ENCODE data around the gene DLAT. TPM values are rescaled to one million over a fixed set of nuclear protein-coding genes. Genes with fewer than 3 reads are reported as not detected.

The DLAT gene
- total RNA-seq (100 to 1,000 TPM in 2 of 4 donors, 10 to 100 TPM in 2; 91.4 to 117 (median 102) TPM), polyA plus RNA-seq (53.7 TPM)
- long read RNA-seq, donor 1, full-length matches to known transcripts, result 295 of 326 reads
- long read RNA-seq, donor 1, partial matches to known transcripts, result 22 of 326 reads
- long read RNA-seq, donor 1, other reads (novel, unspliced or antisense), result 9 of 326 reads
- long read RNA-seq, donor 2, full-length matches to known transcripts, result 84 of 95 reads
- long read RNA-seq, donor 2, partial matches to known transcripts, result 5 of 95 reads
- long read RNA-seq, donor 2, other reads (novel, unspliced or antisense), result 6 of 95 reads
- long read RNA-seq, donor 3, full-length matches to known transcripts, result 332 of 419 reads
- long read RNA-seq, donor 3, partial matches to known transcripts, result 55 of 419 reads
- long read RNA-seq, donor 3, other reads (novel, unspliced or antisense), result 32 of 419 reads
- long read RNA-seq, donor 4, full-length matches to known transcripts, result 113 of 122 reads
- long read RNA-seq, donor 4, partial matches to known transcripts, result 3 of 122 reads
- long read RNA-seq, donor 4, other reads (novel, unspliced or antisense), result 6 of 122 reads

GRCh38 chr11:112024773-112025678, at the start of gene DLAT:
Gene DLAT, plus strand, starts transcription at chr11:112025408. Its CDS starts 65 bp downstream, at chr11:112025473.
- peak within 1 kb of the TSS; percentile 83 for H3K4me3 ChIP-seq (ENCODE audit: low read length)
- peaks cover 2% of the 10 kb centered on the region for H3K4me1 ChIP-seq (ENCODE audit: control insufficient read depth, insufficient read depth, low read length)
- DNase-seq (peak; percentile 92 to 96 (median 95)), ATAC-seq (peak; percentile 93 to 95)
- WGBS, result under 1% methylated on average over 71 of the region's 71 CpGs
- no peaks in the 10 kb centered on the region for H3K27me3 ChIP-seq (ENCODE audit: control insufficient read depth, insufficient read depth)
- no peaks in the 10 kb centered on the region for H3K9me3 ChIP-seq (ENCODE audit: control insufficient read depth, low read length)
- H3K27ac ChIP-seq (ENCODE audit: low read length), result peak within 1 kb of the TSS; percentile 96
- intact Hi-C loops (cut with DNase I), result no loop called here

DNA sequence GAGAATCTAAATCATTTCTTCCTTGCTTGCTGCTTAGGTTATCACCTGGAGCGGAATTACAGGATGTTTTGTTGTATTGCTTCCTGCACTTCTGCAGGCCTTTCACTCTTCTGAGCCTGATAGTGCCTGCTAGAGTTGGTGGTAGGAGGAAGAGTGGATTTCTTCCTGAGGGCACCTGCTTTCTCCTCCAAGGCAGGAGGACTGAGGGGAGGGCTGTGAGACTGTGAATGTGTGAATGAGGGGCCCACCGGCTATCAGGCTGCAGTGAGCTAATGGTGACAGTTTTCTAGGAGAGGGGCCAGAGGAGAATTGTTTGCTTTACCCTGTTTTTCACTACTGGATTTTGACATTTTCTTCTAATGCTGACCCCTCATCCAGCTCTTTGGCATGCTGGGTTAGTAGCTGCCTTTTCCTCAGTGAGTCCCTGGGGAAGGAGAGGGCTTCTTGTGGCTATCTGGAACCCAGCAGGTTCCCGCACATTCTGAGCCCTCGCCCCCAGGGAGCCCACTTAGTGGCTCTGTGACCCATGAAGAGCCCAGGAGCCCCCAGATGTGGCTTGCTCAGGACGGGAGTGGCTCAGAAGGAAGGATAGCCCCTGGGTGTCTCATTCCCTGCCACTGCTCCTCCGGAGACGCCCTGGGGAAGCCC, 49.0 kb upstream of the DLAT start:
- DNase-seq, result peak in 1 of 3 donors; percentile 68
- Histone ChIP-seq H3K4me3 (ENCODE audit: low read length) (no peak overlapping the region), H3K9me3 (ENCODE audit: control insufficient read depth, low read length) (no peaks in the 10 kb centered on the region), H3K27me3 (ENCODE audit: control insufficient read depth, insufficient read depth) (no peaks in the 10 kb centered on the region), H3K27ac (ENCODE audit: low read length) (peak overlapping the region; percentile 91), H3K4me1 (ENCODE audit: control insufficient read depth, insufficient read depth, low read length) (peaks cover 7% of the 10 kb centered on the region)
- WGBS, result 46% methylated on average over 7 of the region's 7 CpGs
- intact Hi-C loops (cut with DNase I), result loop anchor here (5.0 kb wide), 3 partner anchors 34 to 99 kb away; partner anchors contain the start of genes DIXDC1 (in 2 of the 4), CFAP68 (in 1 of the 4) and FDXACB1 (in 1 of the 4)
- ATAC-seq, result peak in 1 of 2 donors; percentile 15

DNA sequence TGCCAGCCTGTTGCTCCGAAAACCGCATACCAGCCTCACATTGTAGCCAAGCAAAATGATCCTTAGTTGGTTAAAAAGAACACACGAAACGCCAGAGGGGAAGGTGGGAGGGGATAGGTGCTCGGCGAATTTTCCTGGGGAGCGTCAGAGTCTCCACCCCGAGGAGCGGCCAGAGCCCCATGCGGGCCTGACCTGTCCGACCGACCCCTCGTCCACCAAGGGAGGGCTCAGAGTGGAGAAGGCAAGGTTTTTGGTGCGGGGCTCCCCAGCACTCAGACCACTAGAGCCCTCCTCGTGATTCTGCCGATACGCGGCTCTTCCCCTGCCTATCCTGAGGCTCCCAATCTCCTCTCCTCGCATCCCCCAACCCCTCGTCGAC, 48.5 kb upstream of the DLAT start:
- Histone ChIP-seq H3K9me3 (ENCODE audit: control insufficient read depth, low read length) (no peaks in the 10 kb centered on the region), H3K4me1 (ENCODE audit: control insufficient read depth, insufficient read depth, low read length) (peaks cover 7% of the 10 kb centered on the region), H3K27me3 (ENCODE audit: control insufficient read depth, insufficient read depth) (no peaks in the 10 kb centered on the region), H3K4me3 (ENCODE audit: low read length) (peak overlapping the region; percentile 43), H3K27ac (ENCODE audit: low read length) (peak overlapping the region; percentile 91)
- intact Hi-C loops (cut with DNase I), result loop anchor here (5.0 kb wide), 3 partner anchors 34 to 99 kb away; partner anchors contain the start of genes DIXDC1 (in 2 of the 4), CFAP68 (in 1 of the 4) and FDXACB1 (in 1 of the 4)
- ATAC-seq, result peak; percentile 43 to 53
- peak; percentile 26 to 54 (median 47) for DNase-seq
- 12% methylated on average over 21 of the region's 21 CpGs for WGBS

GRCh38 chr11:111977146-111978027, 47.8 kb upstream of the DLAT start:
- peak; percentile 82 to 86 for ATAC-seq

GRCh38 chr11:111978028-111978771, 47.0 kb upstream of the DLAT start:
- Histone ChIP-seq H3K4me3 (ENCODE audit: low read length) (peak overlapping the region; percentile 43), H3K27me3 (ENCODE audit: control insufficient read depth, insufficient read depth) (no peaks in the 10 kb centered on the region), H3K9me3 (ENCODE audit: control insufficient read depth, low read length) (no peaks in the 10 kb centered on the region), H3K4me1 (ENCODE audit: control insufficient read depth, insufficient read depth, low read length) (peaks cover 7% of the 10 kb centered on the region), H3K27ac (ENCODE audit: low read length) (peak overlapping the region; percentile 40)
- WGBS, result 9% methylated on average over 8 of the region's 8 CpGs
- intact Hi-C loops (cut with DNase I), result loop anchor here (5.0 kb wide), 3 partner anchors 36 to 101 kb away; partner anchors contain the start of genes DIXDC1 (in 2 of the 4), CFAP68 (in 1 of the 4) and FDXACB1 (in 1 of the 4)
- ATAC-seq (peak; percentile 73 to 76), DNase-seq (peak; percentile 69 to 87 (median 76))

More at GRCh38 chr11:111977146-111978027, 47.8 kb upstream of the DLAT start:
- H3K4me3 ChIP-seq (ENCODE audit: low read length), result peak overlapping the region; percentile 43
- peak overlapping the region; percentile 40 for H3K27ac ChIP-seq (ENCODE audit: low read length)
- no peaks in the 10 kb centered on the region for H3K27me3 ChIP-seq (ENCODE audit: control insufficient read depth, insufficient read depth)
- peaks cover 7% of the 10 kb centered on the region for H3K4me1 ChIP-seq (ENCODE audit: control insufficient read depth, insufficient read depth, low read length)
- 2% methylated on average over 65 of the region's 65 CpGs for WGBS
- intact Hi-C loops (cut with DNase I), result loop anchor here (5.0 kb wide), 3 partner anchors 35 to 100 kb away; partner anchors contain the start of genes DIXDC1 (in 2 of the 4), CFAP68 (in 1 of the 4) and FDXACB1 (in 1 of the 4)
- no peaks in the 10 kb centered on the region for H3K9me3 ChIP-seq (ENCODE audit: control insufficient read depth, low read length)
- peak; percentile 79 to 93 (median 91) for DNase-seq

- no peak overlapping the region for H3K4me3 ChIP-seq (ENCODE audit: low read length)
- no peak for ATAC-seq
- no peaks in the 10 kb centered on the region for H3K9me3 ChIP-seq (ENCODE audit: control insufficient read depth, low read length)
- H3K27me3 ChIP-seq (ENCODE audit: control insufficient read depth, insufficient read depth), result no peaks in the 10 kb centered on the region
- no peak for DNase-seq
- 77% methylated on average over 3 of the region's 3 CpGs for WGBS
- H3K27ac ChIP-seq (ENCODE audit: low read length), result no peak overlapping the region
- peaks cover 6% of the 10 kb centered on the region for H3K4me1 ChIP-seq (ENCODE audit: control insufficient read depth, insufficient read depth, low read length)
- intact Hi-C loops (cut with DNase I), result loop anchor here in 3 of 4 donors (5.0 to 10.0 kb wide), 2 partner anchors 45 to 103 kb away; partner anchors contain the start of genes CFAP68 (in 2 of the 3), FDXACB1 (in 2 of the 3) and DIXDC1 (in 1 of the 3)
Observed at GRCh38 chr11:111980062-111980461, 45.1 kb upstream of the DLAT start.

GRCh38 chr11:111981270-111981669, 43.9 kb upstream of the DLAT start:
- Histone ChIP-seq H3K27ac (ENCODE audit: low read length) (no peak overlapping the region), H3K4me1 (ENCODE audit: control insufficient read depth, insufficient read depth, low read length) (peaks cover 1% of the 10 kb centered on the region), H3K9me3 (ENCODE audit: control insufficient read depth, low read length) (no peaks in the 10 kb centered on the region), H3K4me3 (ENCODE audit: low read length) (no peak overlapping the region), H3K27me3 (ENCODE audit: control insufficient read depth, insufficient read depth) (no peaks in the 10 kb centered on the region)
- ATAC-seq (no peak), DNase-seq (no peak)
- WGBS, result 89% methylated on average over 1 of the region's 1 CpG
- intact Hi-C loops (cut with DNase I), result loop anchor here in 3 of 4 donors (5.0 to 10.0 kb wide), 2 partner anchors 46 to 104 kb away; partner anchors contain the start of genes CFAP68 (in 2 of the 3), FDXACB1 (in 2 of the 3) and DIXDC1 (in 1 of the 3)

GRCh38 chr11:111982019-111982464, 43.2 kb upstream of the DLAT start:
- 46% methylated on average over 7 of the region's 7 CpGs for WGBS
- Histone ChIP-seq H3K27me3 (ENCODE audit: control insufficient read depth, insufficient read depth) (no peaks in the 10 kb centered on the region), H3K9me3 (ENCODE audit: control insufficient read depth, low read length) (no peaks in the 10 kb centered on the region), H3K4me1 (ENCODE audit: control insufficient read depth, insufficient read depth, low read length) (peaks cover 1% of the 10 kb centered on the region), H3K4me3 (ENCODE audit: low read length) (no peak overlapping the region), H3K27ac (ENCODE audit: low read length) (no peak overlapping the region)
- ATAC-seq (peak in 1 of 2 donors; percentile 30), DNase-seq (peak; percentile 31 to 74 (median 57))
- intact Hi-C loops (cut with DNase I), result loop anchor here in 3 of 4 donors (5.0 to 10.0 kb wide), 2 partner anchors 47 to 105 kb away; partner anchors contain the start of genes CFAP68 (in 2 of the 3), FDXACB1 (in 2 of the 3) and DIXDC1 (in 1 of the 3)

Data from right cardiac atrium (tissue), 5 donors.